Mucosa of rectum (tissue), 2 donors: ENCODE measurements around the gene MKLN1.
A peak's percentile ranks its signal among the peaks of the same experiment; 100 is the strongest.
"Not testable (repeated sequence)": the region's sequence is repeated elsewhere in the genome, so short reads cannot be mapped to it uniquely, and the experiment has no call there.

Experiments used
- H3K27ac ChIP-seq, 2 donors: one replicate each; pipeline ENCODE4 v1.7.0; 2013; ENCODE audit warnings: inconsistent platforms in 2 of 2, low read depth in 2 of 2, low read length in 2 of 2
- H3K27me3 ChIP-seq, 2 donors: one replicate each; pipeline ENCODE4 v1.7.0; 2013; ENCODE audit warnings: low read length in 2 of 2; ENCODE audit not compliant: control insufficient read depth in 2 of 2, insufficient read depth in 2 of 2
- H3K36me3 ChIP-seq, 2 donors: one replicate each; pipeline ENCODE4 v1.7.0; 2013; ENCODE audit warnings: low read length in 2 of 2; ENCODE audit not compliant: control insufficient read depth in 2 of 2, insufficient read depth in 2 of 2
- H3K4me1 ChIP-seq, 2 donors: one replicate each; pipeline ENCODE4 v1.7.0; 2013; ENCODE audit warnings: low read length in 2 of 2, mild to moderate bottlenecking in 1 of 2; ENCODE audit not compliant: control insufficient read depth in 2 of 2, insufficient read depth in 2 of 2
- H3K4me3 ChIP-seq, 2 donors: one replicate each; pipeline ENCODE4 v1.7.0; 2013; ENCODE audit warnings: low read length in 2 of 2
- H3K9ac ChIP-seq, 2 donors: one replicate each; pipeline ENCODE4 v1.7.0; 2013; ENCODE audit warnings: low read length in 2 of 2, low read depth in 1 of 2, mild to moderate bottlenecking in 1 of 2
- H3K9me3 ChIP-seq, 2 donors: one replicate each; pipeline ENCODE4 v1.7.0; 2013; ENCODE audit warnings: low read length in 2 of 2; ENCODE audit not compliant: control insufficient read depth in 2 of 2
- donor health status: healthy.
- donor health status: Normal muscosa, but diverticular disease.

Gene MKLN1

GRCh38 chr7:131511071-131511470, 183.4 kb downstream of the MKLN1 start:
- Histone ChIP-seq H3K27ac (no peak overlapping the region), H3K4me3 (no peak overlapping the region), H3K36me3 (no peaks in the 10 kb centered on the region), H3K27me3 (peaks cover 0 to 4% of the 10 kb centered on the region in 2 donors), H3K9me3 (no peaks in the 10 kb centered on the region), H3K9ac (no peak overlapping the region), H3K4me1 (peaks cover 6 to 11% of the 10 kb centered on the region in 2 donors)

DNA sequence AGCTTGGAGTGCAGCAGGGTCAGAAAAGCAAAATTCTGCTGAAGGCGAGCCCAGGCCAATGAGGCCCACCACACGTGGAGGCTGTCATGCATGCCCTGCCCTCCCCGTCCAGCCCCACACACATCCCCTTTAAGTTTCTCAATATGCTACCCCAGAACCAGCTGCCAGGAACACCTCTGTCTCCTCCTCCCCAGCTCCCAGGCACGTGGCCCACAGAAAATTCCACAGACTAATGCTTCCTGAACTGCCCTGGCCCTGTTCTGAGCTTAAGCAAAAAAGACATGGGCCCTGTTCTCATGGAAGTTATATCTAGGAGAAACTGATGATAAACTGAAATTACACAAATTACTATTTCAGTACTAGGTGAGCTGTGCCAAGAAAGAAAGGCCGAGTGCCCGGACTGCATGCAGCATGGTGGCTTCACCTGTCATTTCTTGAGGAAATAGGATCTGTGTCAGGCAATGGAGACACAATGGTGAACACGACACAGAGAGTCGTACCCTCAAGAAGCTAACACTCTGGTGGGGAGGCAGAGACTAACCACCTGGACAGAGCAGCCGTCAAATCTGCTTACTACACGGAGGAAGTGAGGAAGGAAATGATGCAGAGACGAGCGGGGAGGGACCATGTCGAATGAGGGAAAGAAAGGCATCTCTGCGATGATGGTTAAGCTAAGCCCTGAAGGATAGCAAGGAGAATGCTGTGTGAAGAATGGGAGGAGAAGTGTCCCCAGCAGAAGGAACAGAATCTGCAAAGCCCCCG, 184.3 kb downstream of the MKLN1 start:
- H3K4me1 ChIP-seq, result peaks cover 6 to 11% of the 10 kb centered on the region in 2 donors
- H3K36me3 ChIP-seq, result no peaks in the 10 kb centered on the region
- H3K9ac ChIP-seq, result no peak overlapping the region
- H3K27ac ChIP-seq, result no peak overlapping the region
- H3K4me3 ChIP-seq, result no peak overlapping the region
- H3K27me3 ChIP-seq, result peaks cover 0 to 4% of the 10 kb centered on the region in 2 donors
- no peaks in the 10 kb centered on the region for H3K9me3 ChIP-seq

GRCh38 chr7:131513245-131514061, 185.8 kb downstream of the MKLN1 start:
- peaks cover 3 to 7% of the 10 kb centered on the region in 2 donors for H3K4me1 ChIP-seq
- H3K36me3 ChIP-seq, result no peaks in the 10 kb centered on the region
- no peak overlapping the region for H3K4me3 ChIP-seq
- H3K27ac ChIP-seq, result no peak overlapping the region
- H3K27me3 ChIP-seq, result peaks cover 0 to 2% of the 10 kb centered on the region in 2 donors
- peak overlapping the region in 1 of 2 donors; percentile 14 for H3K9ac ChIP-seq
- H3K9me3 ChIP-seq, result no peaks in the 10 kb centered on the region

- not testable (repeated sequence) for H3K4me1 ChIP-seq, H3K36me3 ChIP-seq, H3K9ac ChIP-seq, H3K9me3 ChIP-seq, H3K4me3 ChIP-seq, H3K27ac ChIP-seq, H3K27me3 ChIP-seq
Measured at GRCh38 chr7:131515471-131515870, 187.8 kb downstream of the MKLN1 start.

DNA sequence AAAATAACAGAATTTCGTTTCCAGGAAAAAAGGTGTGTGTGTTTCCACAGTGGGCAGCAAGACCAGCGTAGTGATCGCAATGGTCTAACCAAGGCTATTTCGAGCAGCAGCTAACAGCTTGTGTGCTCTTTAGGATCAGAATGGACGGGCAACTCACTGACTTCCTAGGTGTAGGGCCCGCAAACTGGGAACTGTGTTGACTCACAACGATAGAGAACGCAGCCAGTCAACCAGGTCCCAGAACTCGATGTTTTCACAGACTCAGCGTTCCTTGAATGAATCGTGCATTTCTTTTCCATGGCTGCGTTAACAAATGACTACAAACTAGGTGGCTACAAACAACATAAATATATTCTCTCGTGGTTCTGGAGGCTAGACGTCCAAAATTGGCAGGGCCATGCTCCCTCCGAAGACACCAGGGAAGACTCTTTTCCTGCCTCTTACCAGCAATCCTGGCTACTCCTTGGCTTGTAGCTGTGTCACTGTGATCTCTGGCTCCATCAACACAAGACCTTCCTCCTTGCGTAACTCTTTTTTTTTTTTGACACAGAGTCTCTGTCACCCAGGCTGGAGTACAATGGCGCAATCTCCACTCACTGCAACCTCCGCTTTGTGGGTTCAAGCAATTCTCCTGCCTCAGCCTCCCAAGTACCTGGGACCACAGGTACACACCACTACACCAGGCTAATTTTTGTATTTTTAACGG, 189.7 kb downstream of the MKLN1 start:
- Histone ChIP-seq H3K36me3 (no peaks in the 10 kb centered on the region), H3K27ac (no peak overlapping the region)

GRCh38 chr7:131518626-131519025, 190.9 kb downstream of the MKLN1 start:
- H3K27me3 ChIP-seq, result no peaks in the 10 kb centered on the region
- no peak overlapping the region for H3K4me3 ChIP-seq
- no peaks in the 10 kb centered on the region for H3K9me3 ChIP-seq
- no peak overlapping the region for H3K9ac ChIP-seq
- no peaks in the 10 kb centered on the region for H3K36me3 ChIP-seq
- H3K27ac ChIP-seq, result no peak overlapping the region
- H3K4me1 ChIP-seq, result peaks cover 8 to 12% of the 10 kb centered on the region in 2 donors

More for the DNA sequence above, 189.7 kb downstream of the MKLN1 start:
- Histone ChIP-seq H3K4me3 (no peak overlapping the region), H3K27me3 (no peaks in the 10 kb centered on the region), H3K4me1 (peaks cover 9 to 15% of the 10 kb centered on the region in 2 donors), H3K9ac (no peak overlapping the region), H3K9me3 (no peaks in the 10 kb centered on the region)

GRCh38 chr7:131521651-131522163, 194.0 kb downstream of the MKLN1 start:
- peak overlapping the region; percentile 38 to 66 for H3K27ac ChIP-seq
- peaks cover 8 to 11% of the 10 kb centered on the region in 2 donors for H3K4me1 ChIP-seq
- peak overlapping the region in 1 of 2 donors; percentile 37 for H3K4me3 ChIP-seq

DNA sequence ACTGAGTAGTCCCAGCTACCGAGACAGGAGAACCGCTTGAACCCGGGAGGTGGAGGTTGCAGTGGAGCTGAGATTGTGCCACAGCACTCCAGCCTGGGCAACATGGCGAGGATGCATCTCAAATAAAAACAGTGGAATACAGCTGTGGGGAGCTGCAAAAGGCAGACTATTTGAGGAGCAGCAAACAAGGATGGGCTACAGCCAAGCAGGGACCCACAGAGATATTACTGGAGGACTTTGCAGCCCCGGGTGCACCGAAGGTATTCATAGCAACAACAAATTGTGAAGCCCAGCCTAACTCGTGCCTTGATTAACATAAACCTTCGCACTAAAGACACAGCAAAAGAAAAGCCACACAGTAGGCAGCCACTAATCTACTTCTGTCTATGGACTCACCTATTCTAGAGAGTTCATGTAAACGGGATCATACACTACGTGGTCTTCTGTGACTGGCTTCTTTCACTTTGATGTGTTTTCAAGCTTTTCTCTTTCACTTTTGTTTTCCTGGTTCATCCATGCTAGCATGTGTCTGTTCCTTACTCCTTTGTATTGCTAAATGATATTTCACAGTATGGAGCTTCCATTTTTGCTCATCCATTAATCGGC, 194.8 kb downstream of the MKLN1 start:
- H3K36me3 ChIP-seq, result no peaks in the 10 kb centered on the region
- peak overlapping the region; percentile 26 to 66 for H3K27ac ChIP-seq
- H3K9me3 ChIP-seq, result no peaks in the 10 kb centered on the region
- no peak overlapping the region for H3K9ac ChIP-seq
- H3K27me3 ChIP-seq, result peaks cover 2 to 3% of the 10 kb centered on the region in 2 donors
- H3K4me3 ChIP-seq, result peak overlapping the region; percentile 27 to 28
- H3K4me1 ChIP-seq, result peaks cover 8 to 11% of the 10 kb centered on the region in 2 donors

More at GRCh38 chr7:131521651-131522163, 194.0 kb downstream of the MKLN1 start:
- Histone ChIP-seq H3K36me3 (no peaks in the 10 kb centered on the region), H3K9ac (no peak overlapping the region), H3K27me3 (peaks cover 0 to 3% of the 10 kb centered on the region in 2 donors), H3K9me3 (no peaks in the 10 kb centered on the region)

- H3K4me1 ChIP-seq, result peaks cover 8 to 11% of the 10 kb centered on the region in 2 donors
- no peaks in the 10 kb centered on the region for H3K9me3 ChIP-seq
- peaks cover 3 to 5% of the 10 kb centered on the region in 2 donors for H3K27me3 ChIP-seq
- no peak overlapping the region for H3K4me3 ChIP-seq
- no peak overlapping the region for H3K9ac ChIP-seq
- H3K27ac ChIP-seq, result peak overlapping the region in 1 of 2 donors; percentile 44
- H3K36me3 ChIP-seq, result no peaks in the 10 kb centered on the region
Measured at GRCh38 chr7:131524115-131524514, 196.4 kb downstream of the MKLN1 start.
